Adrenal gland (tissue), 5 donors: Measurements from ENCODE around the gene HS3ST4.

ENCODE experiments used
- POLR2A ChIP-seq, 2 donors: fragments of 450-650 bp; IDR thresholded peaks; one replicate each; pipeline ENCODE4 v1.6.1; 2017; ENCODE audit warnings: antibody characterized with exemption in 2 of 2, mild to moderate bottlenecking in 2 of 2, moderate library complexity in 1 of 2
- TF ChIP-seq, protein P1 (sequence below), 6 experiments: fragments of 450-650 bp in 4 of 6; fragments of 200-600 bp in 2 of 6; sonication (generic) in 1 of 6; IDR thresholded peaks; 1 replicate in 5 of 6; 2 replicates in 1 of 6; pipeline versions ENCODE4 v1.5.1 to v1.8.0; 2016 to 2021; ENCODE audit warnings: antibody characterized with exemption in 6 of 6, mild to moderate bottlenecking in 2 of 6, moderate library complexity in 1 of 6
- donor health status: DM: no; HTN: no; CAD: no.

DNA sequence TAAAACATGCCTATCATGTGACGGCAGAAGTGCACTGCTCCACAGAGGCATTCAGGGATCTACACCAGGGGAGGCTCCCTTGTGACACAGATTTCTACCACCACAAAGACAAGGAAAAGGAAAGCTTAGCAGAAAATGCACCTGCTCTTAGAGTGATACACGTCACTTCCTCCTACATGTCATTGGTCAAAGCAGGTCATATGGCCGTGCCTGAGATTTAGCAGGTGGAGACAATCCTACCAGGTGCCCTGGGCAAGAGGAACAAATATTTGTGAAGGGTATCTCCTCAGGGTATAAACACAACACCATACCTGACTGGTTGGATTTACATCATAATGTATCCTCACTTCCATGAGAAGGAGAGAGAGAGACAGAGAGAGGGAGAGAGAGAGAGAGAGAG, 362.1 kb downstream of the HS3ST4 start:
- TF ChIP-seq POLR2A (IDR thresholded peaks at IDR 0.05) = no peak
- TF ChIP-seq, protein P1, sequence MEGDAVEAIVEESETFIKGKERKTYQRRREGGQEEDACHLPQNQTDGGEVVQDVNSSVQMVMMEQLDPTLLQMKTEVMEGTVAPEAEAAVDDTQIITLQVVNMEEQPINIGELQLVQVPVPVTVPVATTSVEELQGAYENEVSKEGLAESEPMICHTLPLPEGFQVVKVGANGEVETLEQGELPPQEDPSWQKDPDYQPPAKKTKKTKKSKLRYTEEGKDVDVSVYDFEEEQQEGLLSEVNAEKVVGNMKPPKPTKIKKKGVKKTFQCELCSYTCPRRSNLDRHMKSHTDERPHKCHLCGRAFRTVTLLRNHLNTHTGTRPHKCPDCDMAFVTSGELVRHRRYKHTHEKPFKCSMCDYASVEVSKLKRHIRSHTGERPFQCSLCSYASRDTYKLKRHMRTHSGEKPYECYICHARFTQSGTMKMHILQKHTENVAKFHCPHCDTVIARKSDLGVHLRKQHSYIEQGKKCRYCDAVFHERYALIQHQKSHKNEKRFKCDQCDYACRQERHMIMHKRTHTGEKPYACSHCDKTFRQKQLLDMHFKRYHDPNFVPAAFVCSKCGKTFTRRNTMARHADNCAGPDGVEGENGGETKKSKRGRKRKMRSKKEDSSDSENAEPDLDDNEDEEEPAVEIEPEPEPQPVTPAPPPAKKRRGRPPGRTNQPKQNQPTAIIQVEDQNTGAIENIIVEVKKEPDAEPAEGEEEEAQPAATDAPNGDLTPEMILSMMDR (IDR thresholded peaks at IDR 0.05) = no peak
